Erythroblast (primary cell): ENCODE data around the gene PRTFDC1.

Source experiments
- DNase-seq, 2 experiments: peaks; one replicate each; lab custom pipeline; 2025; lab: John Stamatoyannopoulos, UW
- GATA1 ChIP-seq: IDR thresholded peaks from 2 replicates; pipeline ENCODE4 v1.6.1; 2011; ENCODE audit warnings: low read depth, mild to moderate bottlenecking, control low read depth, low read length, moderate library complexity
- POLR2A ChIP-seq: IDR thresholded peaks from 2 replicates; pipeline ENCODE4 v1.6.1; 2011; ENCODE audit warnings: mild to moderate bottlenecking, low read length

PRTFDC1 gene

GRCh38 chr10:24826009-24826408 lies 126.4 kb downstream of the PRTFDC1 start:
- DNase-seq: peak in 1 of 2 experiments; percentile 12
- TF ChIP-seq POLR2A (no peak), GATA1 (no peak)

GRCh38 chr10:24825551-24825950 lies 126.9 kb downstream of the PRTFDC1 start:
- TF ChIP-seq POLR2A: no peak
- no peak for TF ChIP-seq GATA1
- DNase-seq: no peak

DNA sequence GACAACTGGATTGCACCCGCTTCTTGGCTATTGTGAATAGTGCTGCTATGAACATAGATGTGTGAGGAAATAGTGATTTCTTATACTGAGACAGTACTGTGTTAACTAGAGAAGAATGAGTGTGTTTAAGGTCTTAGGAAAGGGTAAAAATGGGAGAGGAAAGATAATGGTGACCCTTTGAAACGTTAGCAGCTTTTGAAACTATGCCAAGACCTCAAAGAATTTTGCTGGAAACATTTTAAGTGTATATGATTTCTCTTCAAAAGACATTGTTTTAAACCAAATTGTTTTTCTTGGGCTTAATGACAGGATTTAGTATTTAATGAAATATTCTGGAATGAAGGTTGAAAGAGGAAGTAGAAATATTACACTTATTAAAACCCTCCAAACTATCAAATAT lies 127.9 kb downstream of the PRTFDC1 start:
- no peak for TF ChIP-seq POLR2A
- TF ChIP-seq GATA1: no peak
- no peak for DNase-seq

DNA sequence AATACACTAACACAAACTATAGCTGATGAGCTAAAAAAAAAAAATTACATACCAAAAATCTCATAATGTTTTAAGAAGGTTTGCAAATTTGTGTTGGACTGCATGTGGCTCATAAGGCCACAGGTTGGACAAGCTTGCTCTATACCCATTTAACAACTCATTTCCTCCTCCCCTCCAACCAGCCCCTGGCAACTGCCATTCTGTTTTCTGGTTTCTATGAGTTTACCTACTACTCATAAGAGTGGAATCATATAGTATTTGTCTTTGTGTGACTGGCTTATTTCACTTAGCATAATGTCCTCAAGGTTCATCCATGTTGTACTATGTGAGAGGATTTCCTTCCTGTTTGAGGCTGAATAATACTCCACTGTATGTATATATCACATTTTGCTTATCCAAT lies 128.3 kb downstream of the PRTFDC1 start:
- no peak for TF ChIP-seq GATA1
- TF ChIP-seq POLR2A: no peak
- DNase-seq: no peak

DNA sequence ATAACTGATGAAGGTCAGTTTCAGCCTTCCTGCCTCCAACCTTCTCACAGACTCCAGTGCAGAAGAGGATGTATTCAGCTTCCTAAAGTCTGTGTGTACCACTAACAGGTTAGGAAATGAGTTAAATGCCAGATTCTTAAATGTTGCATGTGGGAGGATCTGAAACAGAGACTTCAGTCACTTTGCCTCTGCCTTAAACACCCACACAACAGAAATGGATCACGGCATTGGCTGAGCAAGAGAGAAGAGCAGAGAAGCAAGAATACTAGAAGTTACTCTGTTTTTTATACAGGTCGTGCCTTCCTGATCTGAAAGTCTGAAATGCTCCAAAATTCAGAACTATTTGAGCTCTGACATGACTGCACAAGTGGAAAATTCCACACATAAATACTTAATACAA lies 129.8 kb downstream of the PRTFDC1 start:
- TF ChIP-seq GATA1: no peak
- no peak for TF ChIP-seq POLR2A
- no peak for DNase-seq

GRCh38 chr10:24821986-24822385 lies 130.4 kb downstream of the PRTFDC1 start:
- peak in 1 of 2 experiments; percentile 8 for DNase-seq
- TF ChIP-seq POLR2A (no peak), GATA1 (no peak)

- DNase-seq: no peak
- TF ChIP-seq POLR2A (no peak), GATA1 (no peak)
Observed at GRCh38 chr10:24816868-24817396, 135.5 kb downstream of the PRTFDC1 start.

GRCh38 chr10:24814568-24815313 lies 137.7 kb downstream of the PRTFDC1 start:
- DNase-seq: no peak
- TF ChIP-seq GATA1 (no peak), POLR2A (no peak)

GRCh38 chr10:24813856-24814255 lies 138.6 kb downstream of the PRTFDC1 start:
- DNase-seq: no peak
- TF ChIP-seq POLR2A (no peak), GATA1 (no peak)

GRCh38 chr10:24806262-24806661 lies 146.1 kb downstream of the PRTFDC1 start:
- TF ChIP-seq GATA1 (no peak), POLR2A (no peak)
- DNase-seq: no peak

- TF ChIP-seq POLR2A (no peak), GATA1 (no peak)
- no peak for DNase-seq
Observed at GRCh38 chr10:24804956-24805355, 147.4 kb downstream of the PRTFDC1 start.

DNA sequence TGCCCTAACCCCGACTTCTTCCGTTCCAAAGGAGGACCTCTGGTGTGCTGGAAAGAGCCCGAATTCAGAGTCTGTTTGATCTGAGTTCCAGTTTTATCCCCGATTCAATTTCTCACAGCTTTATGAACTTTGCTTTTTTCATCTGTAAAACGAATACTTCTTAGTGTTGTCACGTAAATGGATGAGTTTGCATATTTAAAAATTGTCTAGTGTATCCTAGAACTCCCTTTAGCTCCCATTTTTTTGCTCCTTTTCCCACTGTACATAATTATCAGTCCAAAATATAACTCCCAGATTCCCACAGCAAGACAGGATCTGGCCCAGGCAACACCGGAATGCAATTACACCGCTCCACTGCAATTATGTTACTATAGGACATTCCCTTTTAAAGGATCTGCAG lies 148.0 kb downstream of the PRTFDC1 start:
- no peak for TF ChIP-seq GATA1
- no peak for TF ChIP-seq POLR2A
- no peak for DNase-seq

DNA sequence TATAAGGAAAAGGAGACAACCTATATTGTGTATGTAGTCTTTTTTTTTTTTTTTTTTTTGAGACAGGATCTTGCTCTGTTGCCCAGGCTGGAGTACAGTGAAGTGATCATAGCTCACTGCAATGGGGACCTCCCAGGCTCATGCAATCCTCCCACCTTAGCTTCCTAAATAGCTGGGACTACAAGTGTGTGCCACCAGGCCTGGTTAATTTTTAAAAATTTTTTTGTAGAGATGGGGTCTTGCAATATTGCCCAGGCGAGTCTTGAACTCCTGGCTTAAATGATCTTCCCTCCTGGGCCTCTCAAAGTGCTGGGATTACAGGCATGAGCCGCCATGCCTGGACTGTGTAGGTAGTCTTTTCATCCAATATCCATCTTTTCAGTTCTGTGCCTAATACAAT lies 150.0 kb downstream of the PRTFDC1 start:
- no peak for DNase-seq
- TF ChIP-seq GATA1 (no peak), POLR2A (no peak)

- no peak for DNase-seq
- TF ChIP-seq POLR2A: no peak
Observed at GRCh38 chr10:24800861-24801260, 151.5 kb downstream of the PRTFDC1 start.
